Measurements from ENCODE around the gene SMIM10L1. TPM values are rescaled to one million over a fixed set of nuclear protein-coding genes. Genes with fewer than 3 reads are reported as not detected.

SMIM10L1 gene
- total and polyA plus RNA-seq, 2 donors (not counting 1 experiment from before 2014, with no cell fraction given) = 3.6 to 9.6 TPM

DNA sequence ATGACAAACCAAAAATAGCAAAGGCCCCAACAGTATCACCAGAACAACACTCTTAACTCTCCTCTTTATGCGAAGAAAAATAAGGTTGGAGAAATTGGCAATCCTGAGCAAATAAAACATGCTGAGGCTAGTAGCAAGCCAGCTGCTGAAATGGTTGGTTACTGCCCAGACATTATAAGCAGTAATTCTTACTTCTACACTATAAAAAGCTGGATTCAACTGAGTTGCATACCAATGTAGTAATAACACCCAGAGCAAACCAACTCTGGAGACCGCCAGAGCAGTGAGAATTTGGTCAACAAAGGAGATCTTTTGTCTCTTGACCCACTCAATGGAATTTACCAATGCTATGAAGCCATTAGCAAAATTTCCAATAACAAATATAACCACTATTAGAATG lies 37.2 kb upstream of the SMIM10L1 start:
- CTCF ChIA-PET = no interaction called here
- H2AFZ ChIP-seq (ENCODE audit: insufficient read depth, low read depth, low read length, poor library complexity, severe bottlenecking) = no peak overlapping the region
- no CpG with 5 or more reads among the region's 2 CpGs for WGBS (ENCODE audit: insufficient coverage)
- H3K27me3 ChIP-seq (replicated peaks in 1 of 4; ENCODE audit: control extremely low read depth in 1 of 4, control insufficient read depth in 3 of 4, insufficient read depth in 4 of 4, low read length in 3 of 4) = no peaks in the 10 kb centered on the region
- H3K9me3 ChIP-seq (ENCODE audit: control extremely low read depth in 1 of 3, control insufficient read depth in 2 of 3, insufficient read depth in 1 of 3, low read length in 2 of 3) = no peaks in the 10 kb centered on the region
- ATAC-seq (ENCODE audit: low read depth) (no peak), DNase-seq (no peak)
- H3K27ac Mint-ChIP-seq = no peak overlapping the region
- TF ChIP-seq, protein P1, sequence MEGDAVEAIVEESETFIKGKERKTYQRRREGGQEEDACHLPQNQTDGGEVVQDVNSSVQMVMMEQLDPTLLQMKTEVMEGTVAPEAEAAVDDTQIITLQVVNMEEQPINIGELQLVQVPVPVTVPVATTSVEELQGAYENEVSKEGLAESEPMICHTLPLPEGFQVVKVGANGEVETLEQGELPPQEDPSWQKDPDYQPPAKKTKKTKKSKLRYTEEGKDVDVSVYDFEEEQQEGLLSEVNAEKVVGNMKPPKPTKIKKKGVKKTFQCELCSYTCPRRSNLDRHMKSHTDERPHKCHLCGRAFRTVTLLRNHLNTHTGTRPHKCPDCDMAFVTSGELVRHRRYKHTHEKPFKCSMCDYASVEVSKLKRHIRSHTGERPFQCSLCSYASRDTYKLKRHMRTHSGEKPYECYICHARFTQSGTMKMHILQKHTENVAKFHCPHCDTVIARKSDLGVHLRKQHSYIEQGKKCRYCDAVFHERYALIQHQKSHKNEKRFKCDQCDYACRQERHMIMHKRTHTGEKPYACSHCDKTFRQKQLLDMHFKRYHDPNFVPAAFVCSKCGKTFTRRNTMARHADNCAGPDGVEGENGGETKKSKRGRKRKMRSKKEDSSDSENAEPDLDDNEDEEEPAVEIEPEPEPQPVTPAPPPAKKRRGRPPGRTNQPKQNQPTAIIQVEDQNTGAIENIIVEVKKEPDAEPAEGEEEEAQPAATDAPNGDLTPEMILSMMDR (IDR thresholded peaks at IDR 0.05) = no peak
- TF ChIP-seq EZH2 (IDR thresholded peaks at IDR 0.05; ENCODE audit: borderline replicate concordance, insufficient read depth, low read depth, low read length, poor library complexity, severe bottlenecking) = no peak
- H3K27me3 Mint-ChIP-seq = no peaks in the 10 kb centered on the region
- H3K4me1 Mint-ChIP-seq = peaks cover 14% of the 10 kb centered on the region
- H3K4me2 ChIP-seq (replicated peaks; ENCODE audit: low read depth, low read length, poor library complexity, severe bottlenecking) = no peak overlapping the region
- H3K9ac ChIP-seq (ENCODE audit: low read length) = no peak overlapping the region
- no peak overlapping the region for H3K4me3 ChIP-seq (ENCODE audit: control extremely low read depth in 1 of 5, extremely low read depth in 1 of 5, insufficient read depth in 1 of 5, low read depth in 2 of 5, low read length in 4 of 5)
- H3K9me3 Mint-ChIP-seq (ENCODE audit: insufficient read depth) = no peaks in the 10 kb centered on the region
- peaks cover 50% of the 10 kb centered on the region for H3K79me2 ChIP-seq (ENCODE audit: control insufficient read depth, insufficient read depth, low read length)
- intact Hi-C loops (cut with micrococcal nuclease) = no loop called here
- peaks cover 12% of the 10 kb centered on the region for H4K20me1 ChIP-seq (ENCODE audit: control insufficient read depth, insufficient read depth, low read length, poor library complexity, severe bottlenecking)
- H3K36me3 ChIP-seq (replicated peaks in 1 of 2; ENCODE audit: control extremely low read depth in 1 of 2, control insufficient read depth in 1 of 2, extremely low read depth in 1 of 2, insufficient read depth in 2 of 2, low read length in 1 of 2) = peaks cover 0 to 2% of the 10 kb centered on the region in 2 experiments
- H3K4me1 ChIP-seq (ENCODE audit: control insufficient read depth in 2 of 2, insufficient read depth in 2 of 2, low read length in 2 of 2) = no peaks in the 10 kb centered on the region
- no peak overlapping the region for H3K4me3 Mint-ChIP-seq
- POLR2A ChIA-PET = no interaction called here
- H3K27ac ChIP-seq (ENCODE audit: low read length in 2 of 2) = no peak overlapping the region

DNA sequence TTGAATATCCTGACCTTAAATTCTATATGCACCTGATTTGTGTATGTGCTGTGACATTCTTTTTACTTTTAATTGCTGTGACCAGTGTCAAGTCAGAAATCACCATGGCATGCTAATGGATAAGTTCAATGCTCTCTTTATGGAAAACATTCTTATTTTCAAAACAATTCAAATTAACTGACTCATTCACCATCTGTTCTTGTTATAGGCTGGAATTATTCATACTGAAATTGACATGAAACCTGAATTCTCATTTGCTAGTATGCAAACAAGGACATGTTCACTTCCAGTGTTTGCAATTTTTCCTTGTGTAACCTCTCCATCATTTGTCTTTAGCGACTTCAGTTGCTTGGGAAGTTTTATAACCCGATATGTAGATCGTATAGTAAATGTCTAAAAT lies 36.7 kb upstream of the SMIM10L1 start, which contains the start of gene TAS2R30:
Gene TAS2R30, minus strand, starts transcription at position 340 of the 400 bp plus-strand sequence. CDS start 400 bp downstream, outside the sequence.
- Mint-ChIP-seq H3K4me1 (peaks cover 14% of the 10 kb centered on the region), H3K9me3 (ENCODE audit: insufficient read depth) (no peaks in the 10 kb centered on the region), H3K27me3 (no peaks in the 10 kb centered on the region), H3K4me3 (no peak within 1 kb of the TSS), H3K27ac (no peak within 1 kb of the TSS)
- POLR2A ChIA-PET = no interaction called here
- Histone ChIP-seq H3K36me3 (replicated peaks in 1 of 2; ENCODE audit: control extremely low read depth in 1 of 2, control insufficient read depth in 1 of 2, extremely low read depth in 1 of 2, insufficient read depth in 2 of 2, low read length in 1 of 2) (peaks cover 0 to 2% of the 10 kb centered on the region in 2 experiments), H3K27me3 (replicated peaks in 1 of 4; ENCODE audit: control extremely low read depth in 1 of 4, control insufficient read depth in 3 of 4, insufficient read depth in 4 of 4, low read length in 3 of 4) (no peaks in the 10 kb centered on the region), H3K27ac (ENCODE audit: low read length in 2 of 2) (no peak within 1 kb of the TSS), H3K4me1 (ENCODE audit: control insufficient read depth in 2 of 2, insufficient read depth in 2 of 2, low read length in 2 of 2) (no peaks in the 10 kb centered on the region), H2AFZ (ENCODE audit: insufficient read depth, low read depth, low read length, poor library complexity, severe bottlenecking) (no peak within 1 kb of the TSS), H3K9ac (ENCODE audit: low read length) (no peak within 1 kb of the TSS), H3K4me3 (ENCODE audit: control extremely low read depth in 1 of 5, extremely low read depth in 1 of 5, insufficient read depth in 1 of 5, low read depth in 2 of 5, low read length in 4 of 5) (no peak within 1 kb of the TSS), H3K4me2 (replicated peaks; ENCODE audit: low read depth, low read length, poor library complexity, severe bottlenecking) (no peak within 1 kb of the TSS), H4K20me1 (ENCODE audit: control insufficient read depth, insufficient read depth, low read length, poor library complexity, severe bottlenecking) (peaks cover 12% of the 10 kb centered on the region), H3K9me3 (ENCODE audit: control extremely low read depth in 1 of 3, control insufficient read depth in 2 of 3, insufficient read depth in 1 of 3, low read length in 2 of 3) (no peaks in the 10 kb centered on the region), H3K79me2 (ENCODE audit: control insufficient read depth, insufficient read depth, low read length) (peaks cover 52% of the 10 kb centered on the region)
- intact Hi-C loops (cut with micrococcal nuclease) = no loop called here
- TF ChIP-seq, protein P1 (IDR thresholded peaks at IDR 0.05) = no peak
- TF ChIP-seq EZH2 (IDR thresholded peaks at IDR 0.05; ENCODE audit: borderline replicate concordance, insufficient read depth, low read depth, low read length, poor library complexity, severe bottlenecking) = no peak
- CTCF ChIA-PET = no interaction called here
- ATAC-seq (ENCODE audit: low read depth) (no peak), DNase-seq (no peak)
- no CpG with 5 or more reads among the region's 3 CpGs for WGBS (ENCODE audit: insufficient coverage)

Measured in B cell (primary cell).